H1 (cell line): Measurements from ENCODE around the gene ZNG1A.
"Not testable (repeated sequence)": the region's sequence is repeated elsewhere in the genome, so short reads cannot be mapped to it uniquely, and the experiment has no call there.

Experiments used
- BCL11A ChIP-seq, 2 experiments: IDR thresholded peaks; one replicate each; pipeline ENCODE4 v1.6.1; 2011; ENCODE audit warnings: low read depth in 2 of 2, low read length in 2 of 2, mild to moderate bottlenecking in 2 of 2
- CHD1 ChIP-seq: IDR thresholded peaks from 2 replicates; pipeline ENCODE4 v1.6.1; 2012; ENCODE audit warnings: low read depth, low read length, improper control_type of control experiment
- EGR1 ChIP-seq: IDR thresholded peaks from 2 replicates; pipeline ENCODE4 v1.6.1; 2011; ENCODE audit warnings: low read depth, low read length, borderline replicate concordance
- EZH2 ChIP-seq: fragments of 200-600 bp; sonication (generic); IDR thresholded peaks from 2 replicates; pipeline ENCODE4 v1.7.1; 2012; ENCODE audit warnings: low read depth, mild to moderate bottlenecking, moderate library complexity, low read length, inconsistent platforms; ENCODE audit not compliant: severe bottlenecking
- GABPA ChIP-seq: IDR thresholded peaks from 2 replicates; pipeline ENCODE4 v1.6.1; 2011; ENCODE audit warnings: mild to moderate bottlenecking, low read length, moderate library complexity, borderline replicate concordance; ENCODE audit not compliant: insufficient read depth
- GTF2F1 ChIP-seq: IDR thresholded peaks from 2 replicates; pipeline ENCODE4 v1.6.1; 2012; ENCODE audit warnings: low read depth, low read length, improper control_type of control experiment, borderline replicate concordance
- POLR2A ChIP-seq, 2 experiments: IDR thresholded peaks; 1 replicate in 1 of 2; 2 replicates in 1 of 2; pipeline ENCODE4 v1.6.1; 2011; ENCODE audit warnings: low read depth in 2 of 2, low read length in 2 of 2, mild to moderate bottlenecking in 2 of 2; ENCODE audit errors: control extremely low read depth in 1 of 2
- RNF2 ChIP-seq: fragments of 200-900, 300-1000 bp; sonication (generic); IDR thresholded peaks from 2 replicates; pipeline ENCODE4 v1.7.1; 2016; ENCODE audit warnings: borderline replicate concordance, low read depth, mild to moderate bottlenecking, antibody characterized with exemption, low read length; ENCODE audit not compliant: poor library complexity, severe bottlenecking; ENCODE audit errors: missing control alignments
- RXRA ChIP-seq: IDR thresholded peaks from 2 replicates; pipeline ENCODE4 v1.6.1; 2011; ENCODE audit warnings: low read depth, mild to moderate bottlenecking, low read length, moderate library complexity; ENCODE audit not compliant: insufficient read depth
- SUZ12 ChIP-seq: fragments of 200-600 bp; sonication (generic); IDR thresholded peaks from 2 replicates; pipeline ENCODE4 v1.6.1; 2012; ENCODE audit warnings: mild to moderate bottlenecking, inconsistent platforms, low read length, moderate library complexity, mixed read lengths

- TF ChIP-seq BCL11A (IDR thresholded peaks at IDR 0.05; ENCODE audit: low read depth in 2 of 2, low read length in 2 of 2); POLR2A (IDR thresholded peaks at IDR 0.05; ENCODE audit: control extremely low read depth in 1 of 2, low read depth in 2 of 2, low read length in 2 of 2); EZH2; GABPA; EGR1; CHD1; GTF2F1; SUZ12; RXRA; RNF2: not testable (repeated sequence)
Measured at GRCh38 chr9:139880-140279, 39.0 kb downstream of the ZNG1A start.
